IMR-90 (cell line): Measurements from ENCODE around the gene STX2. TPM values are rescaled to one million over a fixed set of nuclear protein-coding genes. Genes with fewer than 3 reads are reported as not detected.
A peak's percentile ranks its signal among the peaks of the same experiment; 100 is the strongest.

ENCODE experiments used
- ATAC-seq: fragments of 200-7000 bp; cut with Tn5 transposase; 2 replicates; pipeline ENCODE4 v1.9.1; 2020; ENCODE audit warnings: low read depth, mild to moderate bottlenecking, moderate library complexity
- Bru-seq: library from RNA; stranded (reverse); fragments of 400-500 nt; gene quantifications from one replicate; lab custom pipeline; 2021; lab: Mats Ljungman, UMichigan
- BruChase-seq, 2 experiments: library from RNA; stranded (reverse); fragments of 400-500 nt; gene quantifications; one replicate each; lab custom pipeline; 2021; lab: Mats Ljungman, UMichigan
- BruUV-seq: library from RNA; stranded (reverse); fragments of 400-500 nt; replicated peaks from 2 replicates; lab custom pipeline; 2021; lab: Mats Ljungman, UMichigan
- CTCF ChIA-PET: fragments of 300-600 bp; formaldehyde crosslinking; extraction: SDS; loops from one replicate; lab custom pipeline; 2021; ENCODE audit warnings: antibody characterized with exemption; lab: Yijun Ruan, JAX
- POLR2A ChIA-PET: fragments of 300-600 bp; sonication (Branson Sonifier 250); formaldehyde crosslinking; loops from one replicate; lab custom pipeline; 2022; ENCODE audit warnings: antibody characterized with exemption; ENCODE audit not compliant: unreplicated experiment; lab: Charles Lee
- DNase-seq: peaks from one replicate; pipeline ENCODE4 v3.0.0; 2013
- H2AFZ ChIP-seq: replicated peaks from 2 replicates; pipeline ENCODE3; 2013; ENCODE audit warnings: low read length, mild to moderate bottlenecking; ENCODE audit not compliant: poor library complexity
- H2AK5ac ChIP-seq: 2 replicates; pipeline ENCODE4 v1.6.1; 2013; ENCODE audit warnings: low read depth, low read length, inconsistent platforms
- H2AK9ac ChIP-seq: replicated peaks from 2 replicates; pipeline ENCODE3; 2013; ENCODE audit warnings: mild to moderate bottlenecking, low read depth, low read length, moderate library complexity; ENCODE audit not compliant: poor library complexity
- H2BK120ac ChIP-seq: 2 replicates; pipeline ENCODE4 v1.6.1; 2013; ENCODE audit warnings: low read depth, low read length, inconsistent platforms
- H2BK15ac ChIP-seq: 3 replicates; pipeline ENCODE4 v1.6.1; 2013; ENCODE audit warnings: low read depth, low read length, inconsistent platforms
- H2BK20ac ChIP-seq: 2 replicates; pipeline ENCODE4 v1.6.1; 2013; ENCODE audit warnings: low read depth, mild to moderate bottlenecking, inconsistent platforms, low read length, moderate library complexity
- H2BK5ac ChIP-seq: 2 replicates; pipeline ENCODE4 v1.6.1; 2013; ENCODE audit warnings: mild to moderate bottlenecking, low read depth, low read length, inconsistent platforms; ENCODE audit not compliant: poor library complexity, severe bottlenecking
- H3K14ac ChIP-seq: replicated peaks from 2 replicates; pipeline ENCODE4 v1.6.1; 2013; ENCODE audit warnings: low read depth, low read length, inconsistent platforms
- H3K18ac ChIP-seq: 2 replicates; pipeline ENCODE4 v1.6.1; 2013; ENCODE audit warnings: low read depth, low read length, control low read depth
- H3K23ac ChIP-seq: 2 replicates; pipeline ENCODE4 v1.6.1; 2013; ENCODE audit warnings: low read depth, low read length, inconsistent platforms
- H3K27ac ChIP-seq: 2 replicates; pipeline ENCODE4 v1.5.1; 2013; ENCODE audit warnings: mild to moderate bottlenecking, control low read depth, low read length; ENCODE audit not compliant: insufficient read depth
- H3K27me3 ChIP-seq: 2 replicates; pipeline ENCODE4 v1.6.1; 2013; ENCODE audit warnings: low read length; ENCODE audit not compliant: control insufficient read depth, insufficient read depth
- H3K36me3 ChIP-seq: 2 replicates; pipeline ENCODE4 v1.6.1; 2013; ENCODE audit warnings: low read length, mixed read lengths; ENCODE audit not compliant: control insufficient read depth, insufficient read depth
- H3K4ac ChIP-seq: 2 replicates; pipeline ENCODE4 v1.6.1; 2013; ENCODE audit warnings: low read depth, low read length, inconsistent platforms
- H3K4me1 ChIP-seq: 2 replicates; pipeline ENCODE4 v1.6.1; 2013; ENCODE audit warnings: low read length, mixed read lengths; ENCODE audit not compliant: control insufficient read depth, insufficient read depth
- H3K4me2 ChIP-seq: 2 replicates; pipeline ENCODE4 v1.6.1; 2013; ENCODE audit warnings: low read depth, mild to moderate bottlenecking, control low read depth, low read length, moderate library complexity
- H3K4me3 ChIP-seq: 2 replicates; pipeline ENCODE4 v1.5.1; 2013; ENCODE audit warnings: low read depth, mild to moderate bottlenecking, control low read depth, low read length, moderate library complexity; ENCODE audit not compliant: insufficient read depth
- H3K56ac ChIP-seq: 2 replicates; pipeline ENCODE4 v1.6.1; 2013; ENCODE audit warnings: low read length, inconsistent platforms; ENCODE audit not compliant: insufficient read depth; ENCODE audit errors: extremely low read depth
- H3K79me1 ChIP-seq, 2 experiments: 2 replicates each; pipeline ENCODE4 v1.6.1; 2013; ENCODE audit warnings: low read length in 2 of 2, inconsistent platforms in 1 of 2, low read depth in 1 of 2
- H3K9ac ChIP-seq: 2 replicates; pipeline ENCODE4 v1.6.1; 2013; ENCODE audit warnings: low read depth, low read length, control low read depth
- H3K9me1 ChIP-seq: 2 replicates; pipeline ENCODE4 v1.6.1; 2013; ENCODE audit warnings: low read length, inconsistent platforms; ENCODE audit not compliant: insufficient read depth
- H3K9me3 ChIP-seq: 2 replicates; pipeline ENCODE4 v1.6.1; 2013; ENCODE audit warnings: low read length; ENCODE audit not compliant: control insufficient read depth, insufficient read depth
- H4K20me1 ChIP-seq: 2 replicates; pipeline ENCODE4 v1.6.1; 2013; ENCODE audit warnings: low read length, inconsistent platforms; ENCODE audit not compliant: insufficient read depth
- H4K5ac ChIP-seq: 2 replicates; pipeline ENCODE4 v1.6.1; 2013; ENCODE audit warnings: mild to moderate bottlenecking, low read depth, low read length, control low read depth
- H4K8ac ChIP-seq, 2 experiments: 2 replicates each; pipeline ENCODE4 v1.6.1; 2013; ENCODE audit warnings: low read depth in 2 of 2, low read length in 2 of 2, control low read depth in 1 of 2, inconsistent platforms in 1 of 2
- H4K91ac ChIP-seq: 2 replicates; pipeline ENCODE4 v1.6.1; 2013; ENCODE audit warnings: low read depth, low read length, inconsistent platforms; ENCODE audit not compliant: insufficient read depth
- BHLHE40 ChIP-seq: fragments of 150-350 bp; IDR thresholded peaks from 2 replicates; pipeline ENCODE4 v1.6.1; 2016; ENCODE audit warnings: mild to moderate bottlenecking, low read depth, low read length
- CEBPB ChIP-seq: IDR thresholded peaks from 2 replicates; pipeline ENCODE4 v1.6.1; 2012; ENCODE audit warnings: low read depth, low read length, improper control_type of control experiment
- FOS ChIP-seq: fragments of 150-350 bp; IDR thresholded peaks from 2 replicates; pipeline ENCODE4 v1.6.1; 2016; ENCODE audit warnings: low read depth, low read length
- MAZ ChIP-seq: IDR thresholded peaks from 2 replicates; pipeline ENCODE4 v1.6.1; 2012; ENCODE audit warnings: low read depth, mild to moderate bottlenecking, low read length, improper control_type of control experiment, moderate library complexity, borderline replicate concordance
- MXI1 ChIP-seq: IDR thresholded peaks from 2 replicates; pipeline ENCODE4 v1.6.1; 2012; ENCODE audit warnings: low read depth, mild to moderate bottlenecking, low read length, moderate library complexity, borderline replicate concordance
- NFE2L2 ChIP-seq: fragments of 150-350 bp; IDR thresholded peaks from 2 replicates; pipeline ENCODE4 v1.6.1; 2016; ENCODE audit warnings: low read depth, mild to moderate bottlenecking, low read length
- POLR2A ChIP-seq: IDR thresholded peaks from 2 replicates; pipeline ENCODE4 v1.6.1; 2012; ENCODE audit warnings: mild to moderate bottlenecking, low read depth, low read length
- RAD21 ChIP-seq: IDR thresholded peaks from 2 replicates; pipeline ENCODE4 v1.6.1; 2012; ENCODE audit warnings: low read length, improper control_type of control experiment
- RCOR1 ChIP-seq: IDR thresholded peaks from 2 replicates; pipeline ENCODE4 v1.6.1; 2012; ENCODE audit warnings: mild to moderate bottlenecking, low read length, improper control_type of control experiment; ENCODE audit not compliant: insufficient replicate concordance
- RFX5 ChIP-seq: IDR thresholded peaks from 2 replicates; pipeline ENCODE4 v1.8.0; 2012; ENCODE audit warnings: low read depth, mild to moderate bottlenecking, low read length, moderate library complexity
- WGBS, 2 experiments: methylation state at CpG; one replicate each; pipeline versions ENCODE4 v1.1.5 to v1.1.7; 2013; ENCODE audit warnings: missing lambda C conversion rate in 2 of 2; ENCODE audit not compliant: insufficient read length in 1 of 2; ENCODE audit errors: extremely low coverage in 2 of 2; 5-methylcytosine and 5-hydroxymethylcytosine counted together
- dilution Hi-C: fragments of 300-500 bp; cut with HindIII; formaldehyde crosslinking; loops from one replicate; pipeline ENCODE4 v1.14.3; 2018; ENCODE audit warnings: low sequenced_read_pairs; ENCODE audit not compliant: unreplicated experiment
- in situ Hi-C: fragments of 300-500 bp; cut with MboI; formaldehyde crosslinking; loops from 3 replicates; pipeline ENCODE4 v1.14.3; 2019; ENCODE audit warnings: low sequenced_read_pairs, inconsistent platforms, mixed read lengths
- intact Hi-C: fragments of 100-400 bp; cut with micrococcal nuclease; formaldehyde crosslinking; loops from 2 replicates; pipeline ENCODE4 v1.10.0; 2022
- long read RNA-seq: library from polyadenylated mRNA; unstranded; transcript quantifications from one replicate; pipeline ENCODE4 v2.0.0, GENCODE V29; 2021; ENCODE audit not compliant: unreplicated experiment
- polyA plus RNA-seq, 3 experiments: library from polyadenylated mRNA; depleted of rRNA; stranded (reverse); fragments of >200 nt; gene quantifications; 2 replicates each; pipeline ENCODE4 v1.2.3, GENCODE V29; 2012; ENCODE audit warnings: low replicate concordance in 1 of 3
- total RNA-seq: library from RNA; depleted of rRNA; stranded (reverse); fragments of >200 nt; gene quantifications from 2 replicates; pipeline ENCODE4 v1.2.3, GENCODE V29; 2012; rRNA removed
- TF ChIP-seq, protein P1 (sequence below): fragments of 150-350 bp; IDR thresholded peaks from 2 replicates; pipeline ENCODE4 v1.6.1; 2016; ENCODE audit warnings: low read depth, mild to moderate bottlenecking, low read length, moderate library complexity, borderline replicate concordance
- TF ChIP-seq, protein P2 (sequence below): conservative IDR thresholded peaks from 2 replicates; pipeline ENCODE4 v1.5.1; 2012; ENCODE audit warnings: mild to moderate bottlenecking, low read depth, low read length, improper control_type of control experiment

STX2 gene
- 26.9 and 42.8 TPM in 2 replicates for total RNA-seq
- 26.9 and 32.5 TPM in 2 replicates for polyA plus RNA-seq (2012; rRNA removed)
- polyA plus RNA-seq (2012; cell fraction: cytosol; rRNA removed) = 7.6 and 10.3 TPM in 2 replicates
- 5.6 and 28.5 TPM in 2 replicates for polyA plus RNA-seq (2012; cell fraction: nucleus; rRNA removed; ENCODE audit: low replicate concordance)
- percentile 73 among the genes with signal in this experiment for Bru-seq, nascent RNA
- BruChase-seq, experiment 1, labeled RNA remaining after a 6-hour chase = percentile 77 among the genes with signal in this experiment
- BruChase-seq, experiment 2, labeled RNA remaining after a 2-hour chase = percentile 70 among the genes with signal in this experiment
- long read RNA-seq, transcript STX2-203 (11 exons, 2,151 nt) = minor isoform, 5 of 56 reads
- long read RNA-seq, transcript STX2-201 (10 exons, 3,331 nt) = major isoform, 28 of 56 reads
- long read RNA-seq, partial matches to known transcripts = 4 of 56 reads
- long read RNA-seq, other reads (novel, unspliced or antisense) = 19 of 56 reads

DNA sequence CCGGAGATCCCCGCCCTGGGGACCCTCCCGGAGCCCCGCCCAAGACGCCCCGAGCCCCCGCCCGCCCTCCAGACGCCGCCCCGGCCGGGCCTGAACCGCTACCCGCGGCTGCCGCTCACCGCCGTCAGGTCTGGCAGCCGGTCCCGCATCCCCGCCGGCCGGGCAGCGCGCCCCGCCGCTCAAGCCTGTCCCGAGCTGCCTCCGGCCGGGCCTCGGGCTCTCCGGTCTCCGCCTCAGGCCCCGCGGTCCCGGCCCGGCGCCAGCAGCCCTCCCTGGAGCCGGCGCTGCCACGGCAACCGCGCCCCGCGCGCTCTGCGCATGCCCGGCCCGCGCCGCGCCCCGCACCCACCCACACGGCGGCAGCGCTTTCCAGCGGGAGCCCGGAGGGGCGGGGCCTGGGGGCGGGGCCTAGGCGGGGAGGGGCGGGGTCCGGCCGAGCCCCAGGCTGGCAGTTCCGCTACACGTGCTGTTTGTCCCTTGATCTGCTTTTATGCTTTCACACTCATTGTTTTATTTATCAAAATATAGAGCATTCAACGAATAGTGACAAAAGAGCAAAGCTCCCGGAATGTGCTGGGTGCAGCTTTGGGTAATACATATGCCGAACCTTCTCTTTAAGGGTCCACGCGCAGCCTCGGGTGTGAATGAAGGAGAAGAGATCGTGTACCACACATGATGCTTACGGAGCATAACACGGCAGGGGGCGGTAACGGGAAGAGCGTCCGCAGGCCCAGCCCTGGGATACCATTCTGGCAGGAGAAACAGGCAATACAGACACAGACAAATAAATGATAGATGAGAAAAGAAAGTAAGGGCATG is at the start of gene STX2:
STX2 (minus strand) TSS at position 300 of the 819 bp plus-strand sequence; CDS start at position 149, 151 bp downstream.
- no peaks in the 10 kb centered on the region for H3K36me3 ChIP-seq
- WGBS, 2 experiments = 0% methylated on average over 17 of the region's 79 CpGs; no CpG with 5 or more reads in 1 of the 2 experiments
- H4K5ac ChIP-seq = 0 out of 2 replicates have a peak within 1 kb of the TSS, but pooled peaks have one; percentile 38
- peak within 1 kb of the TSS; percentile 93 for H2AFZ ChIP-seq
- dilution Hi-C loops = no loop called here
- peak within 1 kb of the TSS; percentile 76 for H3K23ac ChIP-seq
- H2BK5ac ChIP-seq = peak within 1 kb of the TSS; percentile 38
- DNase-seq (peak; percentile 74), ATAC-seq (peak; percentile 98)
- H3K9ac ChIP-seq = peak within 1 kb of the TSS; percentile 88
- intact Hi-C loops = loop anchor here (1.0 kb wide), 1 partner anchor 32 kb away; no protein-coding TSS in a partner anchor
- peaks cover 3% of the 10 kb centered on the region for H3K9me1 ChIP-seq
- in situ Hi-C loops = no loop called here
- peak within 1 kb of the TSS; percentile 28 for H3K27ac ChIP-seq
- no peaks in the 10 kb centered on the region for H3K27me3 ChIP-seq
- H3K4me2 ChIP-seq = peak within 1 kb of the TSS; percentile 94
- no peak within 1 kb of the TSS; the same call in 1 of the 2 replicates for H2BK120ac ChIP-seq
- H3K4ac ChIP-seq = peak within 1 kb of the TSS; percentile 58
- ChIA-PET CTCF (interaction anchor here (0.8 kb wide), 1 partner anchor 13 kb away, joined by 3 read pairs; no protein-coding TSS in a partner anchor), POLR2A (no interaction called here)
- peak within 1 kb of the TSS; percentile 96 for H3K4me3 ChIP-seq
- H4K91ac ChIP-seq = no peak within 1 kb of the TSS; the same call in 1 of the 2 replicates
- H3K56ac ChIP-seq = no peak within 1 kb of the TSS; the same call in 1 of the 2 replicates
- H2BK20ac ChIP-seq = no peak within 1 kb of the TSS
- no TSS peak for BruUV-seq
- H3K4me1 ChIP-seq = peaks cover 6% of the 10 kb centered on the region; the same call in 1 of the 2 replicates
- H4K20me1 ChIP-seq = 0 out of 2 replicates have a peak, but pooled peaks cover 4% of the 10 kb centered on the region
- H3K79me1 ChIP-seq = peaks cover 8 to 28% of the 10 kb centered on the region in 2 experiments
- no peak within 1 kb of the TSS for H2BK15ac ChIP-seq
- H2AK5ac ChIP-seq = 0 out of 2 replicates have a peak within 1 kb of the TSS, but pooled peaks have one; percentile 7
- peak within 1 kb of the TSS; percentile 19; the same call in 1 of the 2 replicates for H3K18ac ChIP-seq
- peak within 1 kb of the TSS; percentile 94 for H2AK9ac ChIP-seq
- peak within 1 kb of the TSS; percentile 67 for H3K14ac ChIP-seq
- H3K9me3 ChIP-seq = no peaks in the 10 kb centered on the region
- peak within 1 kb of the TSS; percentile 64 to 76; a peak in 3 of 4 replicates for H4K8ac ChIP-seq
- TF ChIP-seq MXI1 (peak; percentile 89), POLR2A (no peak), RFX5 (no peak), MAZ (peak; percentile 70; the same call in 1 of the 2 replicates), NFE2L2 (no peak), FOS (no peak), BHLHE40 (peak; percentile 76), RAD21 (peak; percentile 42), RCOR1 (no peak), CEBPB (no peak)
- TF ChIP-seq, protein P1, sequence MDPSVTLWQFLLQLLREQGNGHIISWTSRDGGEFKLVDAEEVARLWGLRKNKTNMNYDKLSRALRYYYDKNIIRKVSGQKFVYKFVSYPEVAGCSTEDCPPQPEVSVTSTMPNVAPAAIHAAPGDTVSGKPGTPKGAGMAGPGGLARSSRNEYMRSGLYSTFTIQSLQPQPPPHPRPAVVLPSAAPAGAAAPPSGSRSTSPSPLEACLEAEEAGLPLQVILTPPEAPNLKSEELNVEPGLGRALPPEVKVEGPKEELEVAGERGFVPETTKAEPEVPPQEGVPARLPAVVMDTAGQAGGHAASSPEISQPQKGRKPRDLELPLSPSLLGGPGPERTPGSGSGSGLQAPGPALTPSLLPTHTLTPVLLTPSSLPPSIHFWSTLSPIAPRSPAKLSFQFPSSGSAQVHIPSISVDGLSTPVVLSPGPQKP = no peak
- TF ChIP-seq, protein P2, sequence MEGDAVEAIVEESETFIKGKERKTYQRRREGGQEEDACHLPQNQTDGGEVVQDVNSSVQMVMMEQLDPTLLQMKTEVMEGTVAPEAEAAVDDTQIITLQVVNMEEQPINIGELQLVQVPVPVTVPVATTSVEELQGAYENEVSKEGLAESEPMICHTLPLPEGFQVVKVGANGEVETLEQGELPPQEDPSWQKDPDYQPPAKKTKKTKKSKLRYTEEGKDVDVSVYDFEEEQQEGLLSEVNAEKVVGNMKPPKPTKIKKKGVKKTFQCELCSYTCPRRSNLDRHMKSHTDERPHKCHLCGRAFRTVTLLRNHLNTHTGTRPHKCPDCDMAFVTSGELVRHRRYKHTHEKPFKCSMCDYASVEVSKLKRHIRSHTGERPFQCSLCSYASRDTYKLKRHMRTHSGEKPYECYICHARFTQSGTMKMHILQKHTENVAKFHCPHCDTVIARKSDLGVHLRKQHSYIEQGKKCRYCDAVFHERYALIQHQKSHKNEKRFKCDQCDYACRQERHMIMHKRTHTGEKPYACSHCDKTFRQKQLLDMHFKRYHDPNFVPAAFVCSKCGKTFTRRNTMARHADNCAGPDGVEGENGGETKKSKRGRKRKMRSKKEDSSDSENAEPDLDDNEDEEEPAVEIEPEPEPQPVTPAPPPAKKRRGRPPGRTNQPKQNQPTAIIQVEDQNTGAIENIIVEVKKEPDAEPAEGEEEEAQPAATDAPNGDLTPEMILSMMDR = peak; percentile 44
